ENCODE results near the gene RND2. TPM values are rescaled to one million over a fixed set of nuclear protein-coding genes. Genes with fewer than 3 reads are reported as not detected.

RND2 gene
- total and polyA plus RNA-seq, 9 of the 15 experiments (the other 6 are each of a cell fraction or from before 2014, with no cell fraction given) = 0.15 to 1.9 (median 0.98) TPM

DNA sequence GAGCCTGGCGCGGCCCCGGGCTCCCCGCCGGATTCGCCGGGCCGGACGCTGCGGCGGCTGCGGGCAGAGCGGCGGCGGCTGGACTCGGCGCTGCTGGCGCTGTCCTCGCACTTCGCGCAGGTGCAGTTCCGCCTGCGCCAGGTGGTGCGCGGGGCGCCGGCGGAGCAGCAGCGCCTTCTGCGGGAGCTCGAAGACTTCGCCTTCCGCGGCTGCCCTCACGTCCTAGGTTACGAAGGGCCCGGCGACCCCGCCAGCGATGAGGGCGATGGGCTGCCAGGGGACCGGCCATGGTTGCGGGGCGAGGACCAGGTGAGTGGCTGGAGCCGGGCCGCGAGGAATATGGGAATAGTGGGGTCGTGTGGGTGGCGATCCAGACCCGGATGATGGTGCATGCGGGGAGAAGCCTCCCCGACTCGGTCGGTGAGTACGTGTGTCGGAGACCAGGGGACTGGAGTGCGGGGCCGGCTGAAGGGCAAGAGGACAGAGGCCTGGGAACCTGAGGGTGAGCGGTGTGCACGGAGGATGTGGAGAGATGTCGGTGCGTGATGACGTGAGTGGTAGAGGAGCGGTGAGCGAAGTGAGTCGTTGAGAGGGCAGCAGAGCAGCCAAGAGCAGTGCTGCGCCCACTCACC lies 44.1 kb upstream of the RND2 start (continued):
- no peak for TF ChIP-seq LEF1 (IDR thresholded peaks at IDR 0.05)
- TF ChIP-seq, protein P1, sequence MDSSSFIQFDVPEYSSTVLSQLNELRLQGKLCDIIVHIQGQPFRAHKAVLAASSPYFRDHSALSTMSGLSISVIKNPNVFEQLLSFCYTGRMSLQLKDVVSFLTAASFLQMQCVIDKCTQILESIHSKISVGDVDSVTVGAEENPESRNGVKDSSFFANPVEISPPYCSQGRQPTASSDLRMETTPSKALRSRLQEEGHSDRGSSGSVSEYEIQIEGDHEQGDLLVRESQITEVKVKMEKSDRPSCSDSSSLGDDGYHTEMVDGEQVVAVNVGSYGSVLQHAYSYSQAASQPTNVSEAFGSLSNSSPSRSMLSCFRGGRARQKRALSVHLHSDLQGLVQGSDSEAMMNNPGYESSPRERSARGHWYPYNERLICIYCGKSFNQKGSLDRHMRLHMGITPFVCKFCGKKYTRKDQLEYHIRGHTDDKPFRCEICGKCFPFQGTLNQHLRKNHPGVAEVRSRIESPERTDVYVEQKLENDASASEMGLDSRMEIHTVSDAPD (CRISPR knock-in tag; IDR thresholded peaks at IDR 0.05) = no peak
- no peak for TF ChIP-seq HEY1 (CRISPR knock-in tag; IDR thresholded peaks at IDR 0.05; ENCODE audit: borderline replicate concordance)
- no peak for TF ChIP-seq ZNF316 (IDR thresholded peaks at IDR 0.05)
- no peak for TF ChIP-seq BMI1 (IDR thresholded peaks at IDR 0.05; ENCODE audit: low read length)
- peak; percentile 21; the same call in 1 of the 2 replicates for TF ChIP-seq MTA3 (IDR thresholded peaks at IDR 0.05; ENCODE audit: borderline replicate concordance)
- no peak for TF ChIP-seq KHSRP (IDR thresholded peaks at IDR 0.05)
- no peak for TF ChIP-seq ARNT (IDR thresholded peaks at IDR 0.05)
- no peak for TF ChIP-seq ZNF311 (CRISPR knock-in tag; IDR thresholded peaks at IDR 0.05)
- TF ChIP-seq ZNF143 (CRISPR knock-in tag; IDR thresholded peaks at IDR 0.05) = no peak
- TF ChIP-seq, protein P2, sequence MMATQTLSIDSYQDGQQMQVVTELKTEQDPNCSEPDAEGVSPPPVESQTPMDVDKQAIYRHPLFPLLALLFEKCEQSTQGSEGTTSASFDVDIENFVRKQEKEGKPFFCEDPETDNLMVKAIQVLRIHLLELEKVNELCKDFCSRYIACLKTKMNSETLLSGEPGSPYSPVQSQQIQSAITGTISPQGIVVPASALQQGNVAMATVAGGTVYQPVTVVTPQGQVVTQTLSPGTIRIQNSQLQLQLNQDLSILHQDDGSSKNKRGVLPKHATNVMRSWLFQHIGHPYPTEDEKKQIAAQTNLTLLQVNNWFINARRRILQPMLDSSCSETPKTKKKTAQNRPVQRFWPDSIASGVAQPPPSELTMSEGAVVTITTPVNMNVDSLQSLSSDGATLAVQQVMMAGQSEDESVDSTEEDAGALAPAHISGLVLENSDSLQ (IDR thresholded peaks at IDR 0.05) = 0 out of 2 replicates have a peak, but pooled peaks have one; percentile 8
- TF ChIP-seq, protein P3, sequence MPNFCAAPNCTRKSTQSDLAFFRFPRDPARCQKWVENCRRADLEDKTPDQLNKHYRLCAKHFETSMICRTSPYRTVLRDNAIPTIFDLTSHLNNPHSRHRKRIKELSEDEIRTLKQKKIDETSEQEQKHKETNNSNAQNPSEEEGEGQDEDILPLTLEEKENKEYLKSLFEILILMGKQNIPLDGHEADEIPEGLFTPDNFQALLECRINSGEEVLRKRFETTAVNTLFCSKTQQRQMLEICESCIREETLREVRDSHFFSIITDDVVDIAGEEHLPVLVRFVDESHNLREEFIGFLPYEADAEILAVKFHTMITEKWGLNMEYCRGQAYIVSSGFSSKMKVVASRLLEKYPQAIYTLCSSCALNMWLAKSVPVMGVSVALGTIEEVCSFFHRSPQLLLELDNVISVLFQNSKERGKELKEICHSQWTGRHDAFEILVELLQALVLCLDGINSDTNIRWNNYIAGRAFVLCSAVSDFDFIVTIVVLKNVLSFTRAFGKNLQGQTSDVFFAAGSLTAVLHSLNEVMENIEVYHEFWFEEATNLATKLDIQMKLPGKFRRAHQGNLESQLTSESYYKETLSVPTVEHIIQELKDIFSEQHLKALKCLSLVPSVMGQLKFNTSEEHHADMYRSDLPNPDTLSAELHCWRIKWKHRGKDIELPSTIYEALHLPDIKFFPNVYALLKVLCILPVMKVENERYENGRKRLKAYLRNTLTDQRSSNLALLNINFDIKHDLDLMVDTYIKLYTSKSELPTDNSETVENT (CRISPR knock-in tag; IDR thresholded peaks at IDR 0.05) = no peak; the same call in 1 of the 2 replicates
- TF ChIP-seq DMBX1 (CRISPR knock-in tag; IDR thresholded peaks at IDR 0.05; ENCODE audit: borderline replicate concordance) = no peak
- no peak for TF ChIP-seq ZSCAN32 (CRISPR knock-in tag; IDR thresholded peaks at IDR 0.05)
- TF ChIP-seq, protein P4, sequence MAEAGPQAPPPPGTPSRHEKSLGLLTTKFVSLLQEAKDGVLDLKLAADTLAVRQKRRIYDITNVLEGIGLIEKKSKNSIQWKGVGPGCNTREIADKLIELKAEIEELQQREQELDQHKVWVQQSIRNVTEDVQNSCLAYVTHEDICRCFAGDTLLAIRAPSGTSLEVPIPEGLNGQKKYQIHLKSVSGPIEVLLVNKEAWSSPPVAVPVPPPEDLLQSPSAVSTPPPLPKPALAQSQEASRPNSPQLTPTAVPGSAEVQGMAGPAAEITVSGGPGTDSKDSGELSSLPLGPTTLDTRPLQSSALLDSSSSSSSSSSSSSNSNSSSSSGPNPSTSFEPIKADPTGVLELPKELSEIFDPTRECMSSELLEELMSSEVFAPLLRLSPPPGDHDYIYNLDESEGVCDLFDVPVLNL (CRISPR knock-in tag; IDR thresholded peaks at IDR 0.05; ENCODE audit: low read depth) = no peak
- TF ChIP-seq POLR2AphosphoS2 (IDR thresholded peaks at IDR 0.05; ENCODE audit: low read length) = no peak
- TF ChIP-seq, protein P5, sequence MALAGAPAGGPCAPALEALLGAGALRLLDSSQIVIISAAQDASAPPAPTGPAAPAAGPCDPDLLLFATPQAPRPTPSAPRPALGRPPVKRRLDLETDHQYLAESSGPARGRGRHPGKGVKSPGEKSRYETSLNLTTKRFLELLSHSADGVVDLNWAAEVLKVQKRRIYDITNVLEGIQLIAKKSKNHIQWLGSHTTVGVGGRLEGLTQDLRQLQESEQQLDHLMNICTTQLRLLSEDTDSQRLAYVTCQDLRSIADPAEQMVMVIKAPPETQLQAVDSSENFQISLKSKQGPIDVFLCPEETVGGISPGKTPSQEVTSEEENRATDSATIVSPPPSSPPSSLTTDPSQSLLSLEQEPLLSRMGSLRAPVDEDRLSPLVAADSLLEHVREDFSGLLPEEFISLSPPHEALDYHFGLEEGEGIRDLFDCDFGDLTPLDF (CRISPR knock-in tag; IDR thresholded peaks at IDR 0.05) = 0 out of 2 replicates have a peak, but pooled peaks have one; percentile 41
- no peak for TF ChIP-seq NEUROD1 (IDR thresholded peaks at IDR 0.05; ENCODE audit: borderline replicate concordance, low read depth, low read length, partially characterized antibody)
- TF ChIP-seq, protein P6, sequence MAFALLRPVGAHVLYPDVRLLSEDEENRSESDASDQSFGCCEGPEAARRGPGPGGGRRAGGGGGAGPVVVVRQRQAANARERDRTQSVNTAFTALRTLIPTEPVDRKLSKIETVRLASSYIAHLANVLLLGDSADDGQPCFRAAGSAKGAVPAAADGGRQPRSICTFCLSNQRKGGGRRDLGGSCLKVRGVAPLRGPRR (CRISPR knock-in tag; IDR thresholded peaks at IDR 0.05) = no peak
- TF ChIP-seq SP1 (CRISPR knock-in tag; IDR thresholded peaks at IDR 0.05) = no peak
- TF ChIP-seq RCOR1 (IDR thresholded peaks at IDR 0.05; ENCODE audit: borderline replicate concordance in 1 of 2, low read depth in 2 of 2, low read length in 2 of 2) = no peak
- TF ChIP-seq RBM25 (IDR thresholded peaks at IDR 0.05; ENCODE audit: low read depth, low read length, severe bottlenecking) = no peak

Data from K562 (cell line).